ENCODE measurements around the gene ATP5PB. TPM values are rescaled to one million over a fixed set of nuclear protein-coding genes. Genes with fewer than 3 reads are reported as not detected.

ATP5PB gene
- total RNA-seq, 2 donors from 2014 or later, result 92.1 to 99.9 TPM

DNA sequence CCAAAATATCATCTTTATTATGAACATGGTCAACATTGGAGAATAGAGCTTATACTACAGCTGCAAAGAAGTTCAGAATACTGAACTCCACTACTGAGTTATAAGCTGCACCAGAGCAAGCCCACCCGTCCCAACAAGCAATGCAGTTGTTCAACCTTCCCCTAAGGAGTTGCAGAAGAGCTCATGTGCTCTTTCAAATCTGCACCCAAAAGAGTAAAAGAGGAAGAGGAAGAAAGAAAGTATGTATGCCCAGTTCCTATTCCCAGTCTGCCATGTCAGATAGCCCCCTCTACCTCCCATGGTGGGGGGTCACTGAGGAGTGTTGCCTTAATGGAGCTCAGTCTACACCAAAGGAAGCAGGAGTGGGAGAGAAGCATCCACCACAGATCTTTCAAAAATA, 31.4 kb downstream of the ATP5PB start:
- Histone ChIP-seq H3K36me3 (no peaks in the 10 kb centered on the region), H3K4me3 (no peak overlapping the region), H3K9me3 (no peaks in the 10 kb centered on the region), H3K27me3 (replicated peaks; ENCODE audit: insufficient read depth) (no peaks in the 10 kb centered on the region), H3K27ac (no peak overlapping the region), H3K4me1 (ENCODE audit: control insufficient read depth in 1 of 2, low read depth in 2 of 2) (no peaks in the 10 kb centered on the region)
- ATAC-seq (ENCODE audit: insufficient number of reproducible peaks, low FRiP score, low read depth), result no peak
- TF ChIP-seq, protein P1, sequence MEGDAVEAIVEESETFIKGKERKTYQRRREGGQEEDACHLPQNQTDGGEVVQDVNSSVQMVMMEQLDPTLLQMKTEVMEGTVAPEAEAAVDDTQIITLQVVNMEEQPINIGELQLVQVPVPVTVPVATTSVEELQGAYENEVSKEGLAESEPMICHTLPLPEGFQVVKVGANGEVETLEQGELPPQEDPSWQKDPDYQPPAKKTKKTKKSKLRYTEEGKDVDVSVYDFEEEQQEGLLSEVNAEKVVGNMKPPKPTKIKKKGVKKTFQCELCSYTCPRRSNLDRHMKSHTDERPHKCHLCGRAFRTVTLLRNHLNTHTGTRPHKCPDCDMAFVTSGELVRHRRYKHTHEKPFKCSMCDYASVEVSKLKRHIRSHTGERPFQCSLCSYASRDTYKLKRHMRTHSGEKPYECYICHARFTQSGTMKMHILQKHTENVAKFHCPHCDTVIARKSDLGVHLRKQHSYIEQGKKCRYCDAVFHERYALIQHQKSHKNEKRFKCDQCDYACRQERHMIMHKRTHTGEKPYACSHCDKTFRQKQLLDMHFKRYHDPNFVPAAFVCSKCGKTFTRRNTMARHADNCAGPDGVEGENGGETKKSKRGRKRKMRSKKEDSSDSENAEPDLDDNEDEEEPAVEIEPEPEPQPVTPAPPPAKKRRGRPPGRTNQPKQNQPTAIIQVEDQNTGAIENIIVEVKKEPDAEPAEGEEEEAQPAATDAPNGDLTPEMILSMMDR (IDR thresholded peaks at IDR 0.05), result no peak
- DNase-seq (ENCODE audit: low spot score), result no peak

DNA sequence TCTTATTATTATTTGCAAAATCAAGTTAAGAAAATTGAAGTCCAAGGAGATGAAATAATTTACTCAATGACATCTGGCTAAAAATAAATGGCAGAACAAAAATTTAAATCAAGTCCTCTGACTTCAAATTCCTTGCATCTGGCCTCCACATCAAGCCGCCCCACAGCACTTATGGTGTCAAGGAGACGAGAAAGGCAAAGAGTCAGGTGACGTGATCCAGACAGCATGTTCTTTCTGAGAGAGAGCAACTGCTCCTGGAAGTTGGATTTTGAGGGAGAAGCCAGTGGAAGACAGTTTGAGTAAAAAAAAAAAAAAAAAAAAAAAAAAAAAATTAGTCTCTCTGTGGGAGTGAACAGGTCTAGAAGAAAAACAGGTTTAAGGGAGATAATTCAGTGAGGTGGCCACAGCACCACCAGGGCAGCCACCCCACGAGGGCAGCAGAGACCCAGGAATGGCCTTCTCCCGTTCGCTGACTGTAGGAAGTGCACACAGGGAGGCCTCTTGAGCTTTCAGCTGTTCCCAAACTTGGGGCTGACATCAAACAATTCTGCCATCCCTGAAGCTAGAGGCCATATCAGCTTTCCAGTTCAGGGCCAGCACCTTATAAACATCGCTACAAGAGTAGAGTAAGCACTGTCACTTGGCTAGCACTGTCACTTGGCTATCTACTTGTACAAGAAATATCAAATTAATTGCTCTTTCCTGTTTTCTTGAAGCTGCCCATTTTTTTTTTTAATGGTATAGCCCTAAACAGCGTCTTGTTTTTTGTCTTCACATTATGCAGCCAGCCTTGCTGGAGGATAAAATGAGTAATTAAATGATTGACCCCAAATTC, 32.3 kb downstream of the ATP5PB start:
- ATAC-seq (ENCODE audit: insufficient number of reproducible peaks, low FRiP score, low read depth), result peak; percentile 69

DNA sequence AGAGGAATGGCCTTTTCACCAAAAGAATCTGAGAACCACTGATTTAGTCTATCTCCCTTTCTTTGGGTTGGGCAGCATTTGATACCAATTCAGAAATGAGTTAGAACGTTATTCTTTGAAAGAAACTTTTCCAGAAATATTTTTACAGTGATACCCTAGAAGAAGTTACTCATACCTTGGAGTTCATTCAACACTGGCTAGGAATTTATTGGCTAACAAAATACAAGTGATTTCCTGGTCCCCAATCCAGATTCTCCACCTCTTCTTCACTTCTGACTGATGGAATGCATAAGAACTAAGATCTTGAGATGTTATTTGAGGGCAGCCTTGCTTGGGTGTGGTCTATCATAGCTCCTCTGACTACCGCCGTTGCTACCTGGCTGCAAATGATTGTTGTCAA, 33.9 kb downstream of the ATP5PB start:
- no peaks in the 10 kb centered on the region for H3K36me3 ChIP-seq
- H3K27me3 ChIP-seq (replicated peaks; ENCODE audit: insufficient read depth), result no peaks in the 10 kb centered on the region
- TF ChIP-seq, protein P1 (IDR thresholded peaks at IDR 0.05), result no peak
- no peak overlapping the region for H3K27ac ChIP-seq
- DNase-seq (ENCODE audit: low spot score), result no peak
- H3K4me1 ChIP-seq (ENCODE audit: control insufficient read depth in 1 of 2, low read depth in 2 of 2), result no peaks in the 10 kb centered on the region
- ATAC-seq (ENCODE audit: insufficient number of reproducible peaks, low FRiP score, low read depth), result no peak
- H3K4me3 ChIP-seq, result no peak overlapping the region
- H3K9me3 ChIP-seq, result no peaks in the 10 kb centered on the region

More for the DNA sequence above, 32.3 kb downstream of the ATP5PB start:
- no peaks in the 10 kb centered on the region for H3K27me3 ChIP-seq (replicated peaks; ENCODE audit: insufficient read depth)
- H3K4me3 ChIP-seq, result no peak overlapping the region
- H3K4me1 ChIP-seq (ENCODE audit: control insufficient read depth in 1 of 2, low read depth in 2 of 2), result no peaks in the 10 kb centered on the region
- TF ChIP-seq, protein P1 (IDR thresholded peaks at IDR 0.05), result peak; percentile 67
- peak; percentile 26 for DNase-seq (ENCODE audit: low spot score)
- no peaks in the 10 kb centered on the region for H3K36me3 ChIP-seq
- H3K27ac ChIP-seq, result no peak overlapping the region
- H3K9me3 ChIP-seq, result no peaks in the 10 kb centered on the region

DNA sequence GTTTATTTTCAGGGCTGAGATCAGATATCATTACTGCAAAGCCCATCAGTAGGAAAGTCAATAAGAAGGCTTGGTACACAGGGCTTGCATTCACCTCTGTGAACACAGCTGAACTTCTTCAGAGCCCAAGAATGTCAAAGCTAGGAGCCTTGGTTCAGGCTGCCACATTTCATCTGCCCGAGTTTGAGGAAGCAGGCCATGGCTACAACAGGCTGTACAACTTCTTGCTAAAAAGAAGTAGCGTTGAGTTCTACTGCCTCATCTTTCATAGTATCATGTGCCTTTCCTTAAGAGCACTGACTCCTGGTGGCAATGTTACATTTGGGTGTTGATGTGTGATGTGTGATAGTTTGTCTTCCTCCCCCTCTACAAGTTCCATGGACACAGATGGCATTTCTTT, 34.6 kb downstream of the ATP5PB start:
- Histone ChIP-seq H3K9me3 (no peaks in the 10 kb centered on the region), H3K4me3 (no peak overlapping the region), H3K27me3 (replicated peaks; ENCODE audit: insufficient read depth) (no peaks in the 10 kb centered on the region), H3K4me1 (ENCODE audit: control insufficient read depth in 1 of 2, low read depth in 2 of 2) (no peaks in the 10 kb centered on the region), H3K27ac (no peak overlapping the region), H3K36me3 (no peaks in the 10 kb centered on the region)
- DNase-seq (ENCODE audit: low spot score) (no peak), ATAC-seq (ENCODE audit: insufficient number of reproducible peaks, low FRiP score, low read depth) (no peak)
- TF ChIP-seq, protein P1 (IDR thresholded peaks at IDR 0.05), result no peak

DNA sequence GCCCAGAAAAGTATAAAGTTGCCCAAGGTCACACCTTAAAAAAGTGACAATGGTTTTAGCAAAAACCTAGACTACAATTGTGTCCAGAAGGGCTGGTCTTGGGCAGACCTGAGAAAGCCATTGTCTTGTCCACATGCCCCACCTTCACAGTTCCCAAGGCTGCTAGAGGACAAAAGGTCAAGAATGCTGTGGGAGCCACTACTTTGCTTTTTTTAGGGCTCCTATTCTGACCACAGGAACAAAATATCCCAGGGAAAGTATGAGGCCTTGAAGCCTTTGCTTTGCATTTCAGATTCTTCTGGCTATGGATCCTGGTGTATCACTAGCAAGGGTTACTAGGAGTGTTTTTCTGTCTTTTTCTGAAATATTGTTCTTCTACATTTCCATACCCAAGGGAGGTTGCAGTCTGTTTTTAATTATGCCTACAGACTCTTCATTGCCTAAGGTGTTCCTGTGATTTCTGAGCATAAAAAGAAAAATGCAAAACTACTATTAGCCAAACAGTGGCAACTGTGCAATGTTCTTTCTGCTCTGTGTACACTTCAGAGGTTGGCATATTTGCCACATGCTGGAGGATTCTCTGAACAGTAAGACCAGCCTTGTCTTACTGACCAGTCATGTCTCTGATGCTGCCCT, 35.2 kb downstream of the ATP5PB start:
- Histone ChIP-seq H3K27ac (no peak overlapping the region), H3K27me3 (replicated peaks; ENCODE audit: insufficient read depth) (no peaks in the 10 kb centered on the region), H3K4me1 (ENCODE audit: control insufficient read depth in 1 of 2, low read depth in 2 of 2) (no peaks in the 10 kb centered on the region), H3K9me3 (no peaks in the 10 kb centered on the region), H3K4me3 (no peak overlapping the region), H3K36me3 (no peaks in the 10 kb centered on the region)
- TF ChIP-seq, protein P1 (IDR thresholded peaks at IDR 0.05), result no peak
- ATAC-seq (ENCODE audit: insufficient number of reproducible peaks, low FRiP score, low read depth), result no peak
- DNase-seq (ENCODE audit: low spot score), result no peak
